Activated naive CD4-positive, alpha-beta T cell treated with anti-CD3 and anti-CD28 coated beads, Interleukin-2, amount 10 ng/mL, durations not matched to agents 5 hours and 36 hours (primary cell): Measurements from ENCODE around the gene TUFT1. TPM values are rescaled to one million over a fixed set of nuclear protein-coding genes. Genes with fewer than 3 reads are reported as not detected.

Experiments used
- microRNA-seq: library from miRNA; unstranded; fragments of <30 nt; microRNA quantifications from one replicate; pipeline ENCODE4 v1.2.0, GENCODE V29; 2022; ENCODE audit warnings: borderline microRNAs expressed, borderline replicate concordance
- total RNA-seq, 2 experiments: library from RNA; stranded (reverse); gene quantifications; one replicate each; pipeline ENCODE4 v1.2.3, GENCODE V29; 2021

Gene TUFT1
- 1 to 10 TPM; 1.8 TPM for total RNA-seq

GRCh38 chr1:151540021-151540981 is at the start of gene TUFT1:
TSS of gene TUFT1 (plus strand) at chr1:151540309. CDS start at chr1:151540367, 58 bp downstream.

GRCh38 chr1:151510957-151511635 is 29.0 kb upstream of the TUFT1 start, which contains the start of gene CGN:
TSS of gene CGN (plus strand) at chr1:151511387. CDS start at chr1:151518520, 7,133 bp downstream.

GRCh38 chr1:151611832-151612500 is 71.9 kb downstream of the TUFT1 start, which contains the start of gene SNX27:
TSS of gene SNX27 (plus strand) at chr1:151612050. CDS start at chr1:151612202, 152 bp downstream.

Small RNA genes lying within 50 kb of the gene (microRNA-seq; reads per million reads assigned to microRNA genes)
- gene MIR554, result not detected

Other genes with a start within 250 kb of the TUFT1 start
- 10 to 100 TPM; 65.2 to 65.6 TPM for gene PI4KB, start 212.9 kb upstream of the TUFT1 start, total RNA-seq
- 10 to 100 TPM; 66.6 to 69.5 TPM for gene RFX5, start 193.1 kb upstream of the TUFT1 start, total RNA-seq
- not detected for gene SELENBP1, start 167.6 kb upstream of the TUFT1 start, total RNA-seq
- gene PSMB4, start 140.7 kb upstream of the TUFT1 start, total RNA-seq, result 100 to 1,000 TPM; 277 to 279 TPM
- 10 to 100 TPM; 75.0 to 76.7 TPM for gene POGZ, start 80.8 kb upstream of the TUFT1 start, total RNA-seq
- under 1 TPM; 0.12 to 0.30 TPM for gene CGN, start 28.9 kb upstream of the TUFT1 start, total RNA-seq
- 10 to 100 TPM; 21.7 to 22.9 TPM for gene SNX27, start 71.7 kb downstream of the TUFT1 start, total RNA-seq
- gene CELF3, start 176.5 kb downstream of the TUFT1 start, total RNA-seq, result not detected
- gene RIIAD1, start 181.2 kb downstream of the TUFT1 start, total RNA-seq, result not detected
- gene MRPL9, start 223.2 kb downstream of the TUFT1 start, total RNA-seq, result 100 to 1,000 TPM in 1 of 2 experiments, 10 to 100 TPM in 1; 89.4 to 105 TPM